K562 (cell line): ENCODE data around the gene TMEM107. TPM values are rescaled to one million over a fixed set of nuclear protein-coding genes. Genes with fewer than 3 reads are reported as not detected.

Source experiments
- ATAC-seq: fragments of 200-7000 bp; cut with Tn5 transposase; 3 replicates; pipeline ENCODE4 v1.9.1; 2020; ENCODE audit warnings: moderate library complexity
- BruUV-seq: library from RNA; stranded (reverse); fragments of 400-500 nt; replicated peaks from 2 replicates; lab custom pipeline; 2021; lab: Mats Ljungman, UMichigan
- CTCF ChIA-PET: fragments of 300-600 bp; formaldehyde crosslinking; extraction: SDS; loops from one replicate; lab custom pipeline; 2021; ENCODE audit warnings: low intra/inter-chr PET ratio; lab: Yijun Ruan, JAX
- POLR2A ChIA-PET: fragments of 300-600, 350-650 bp; sonication (Branson Sonifier 250); formaldehyde crosslinking; extraction: SDS; loops from one replicate; lab custom pipeline; 2021; ENCODE audit warnings: antibody characterized with exemption, inconsistent platforms; lab: Yijun Ruan, JAX
- DNase-seq, 4 experiments: peaks; one replicate each; pipeline versions ENCODE4 v3.0.0 to v3.0.0-alpha.2; 2011 to 2018; ENCODE audit warnings: low spot score in 3 of 4, mixed read lengths in 3 of 4; ENCODE audit errors: extremely low read depth in 1 of 4
- FAIRE-seq: peaks from 2 replicates; lab custom pipeline; 2011; peaks lifted over from hg19 to GRCh38; lab: Jason Lieb, UNC
- H2AFZ ChIP-seq: 2 replicates; pipeline ENCODE4 v1.6.0; 2011; ENCODE audit warnings: low read depth, low read length, control low read depth, inconsistent platforms
- H3K27ac ChIP-seq: fragments of 200-600 bp; 3 replicates; pipeline ENCODE4 v1.8.0; 2011; ENCODE audit warnings: low read depth, mild to moderate bottlenecking, control low read depth, inconsistent platforms, low read length, moderate library complexity, mixed read lengths; ENCODE audit errors: extremely low read depth
- H3K27me3 ChIP-seq, 2 experiments: fragments of 300-600 bp in 1 of 2; 2 replicates in 1 of 2; 3 replicates in 1 of 2; pipeline versions ENCODE4 v1.6.0 to v1.8.0; 2011; ENCODE audit warnings: inconsistent platforms in 2 of 2, low read length in 2 of 2, mild to moderate bottlenecking in 1 of 2, mixed read lengths in 1 of 2, moderate library complexity in 1 of 2; ENCODE audit not compliant: control insufficient read depth in 2 of 2, insufficient read depth in 2 of 2
- H3K36me3 ChIP-seq: fragments of 300-600 bp; 3 replicates; pipeline ENCODE4 v1.8.0; 2011; ENCODE audit warnings: mild to moderate bottlenecking, low read length, inconsistent platforms; ENCODE audit not compliant: control insufficient read depth, insufficient read depth
- H3K4me1 ChIP-seq, 2 experiments: fragments of 200-600 bp in 1 of 2; replicated peaks in 1 of 2; 2 replicates in 1 of 2; 3 replicates in 1 of 2; pipeline versions ENCODE4 v1.5.1 to v1.8.0; 2011; ENCODE audit warnings: inconsistent platforms in 2 of 2, low read length in 2 of 2, mild to moderate bottlenecking in 1 of 2, mixed read lengths in 1 of 2, moderate library complexity in 1 of 2; ENCODE audit not compliant: control insufficient read depth in 2 of 2, insufficient read depth in 2 of 2
- H3K4me2 ChIP-seq: 2 replicates; pipeline ENCODE4 v1.6.1; 2011; ENCODE audit warnings: low read length, control low read depth, inconsistent platforms, mixed read lengths; ENCODE audit not compliant: insufficient read depth
- H3K4me3 ChIP-seq: fragments of 200-600 bp; sonication (generic), shearing (Covaris generic); 2 replicates; pipeline ENCODE4 v1.5.1; 2016; ENCODE audit warnings: control low read depth, inconsistent platforms
- H3K79me2 ChIP-seq: fragments of 200-600 bp; 3 replicates; pipeline ENCODE4 v1.8.0; 2011; ENCODE audit warnings: low read length, inconsistent platforms; ENCODE audit not compliant: control insufficient read depth, insufficient read depth
- H3K9ac ChIP-seq, 2 experiments: 2 replicates each; pipeline versions ENCODE4 v1.6.0 to v1.6.1; 2011; ENCODE audit warnings: low read depth in 2 of 2, low read length in 2 of 2, control low read depth in 1 of 2, inconsistent platforms in 1 of 2, mild to moderate bottlenecking in 1 of 2, mixed read lengths in 1 of 2; ENCODE audit not compliant: insufficient read depth in 1 of 2
- H3K9me1 ChIP-seq: one replicate; pipeline ENCODE4 v1.6.0; 2011; ENCODE audit warnings: inconsistent platforms, mild to moderate bottlenecking, low read length, moderate library complexity; ENCODE audit not compliant: control insufficient read depth, insufficient read depth
- H3K9me3 ChIP-seq: replicated peaks from 2 replicates; pipeline ENCODE4 v1.5.1; 2011; ENCODE audit warnings: low read depth, low read length, inconsistent platforms; ENCODE audit not compliant: control insufficient read depth, insufficient read depth
- H4K20me1 ChIP-seq: replicated peaks from 2 replicates; pipeline ENCODE4 v1.6.1; 2011; ENCODE audit warnings: low read length, inconsistent platforms, mixed read lengths; ENCODE audit not compliant: control insufficient read depth, insufficient read depth
- GATA2 ChIP-seq: sonication (generic); formaldehyde crosslinking; IDR thresholded peaks from 2 replicates; pipeline ENCODE4 v1.4.0; 2020; ENCODE audit warnings: mild to moderate bottlenecking, missing genetic modification reagents
- TCFL5 ChIP-seq: fragments of 250-450 bp; sonication (Bioruptor Pico); conservative IDR thresholded peaks from 2 replicates; pipeline ENCODE4 v1.6.1; 2021; ENCODE audit warnings: mild to moderate bottlenecking, moderate library complexity, matching md5 sums
- WGBS: fragments of 100-300 bp; shearing (Covaris generic); methylation state at CpG from one replicate; pipeline ENCODE4 v1.1.6; 2016; ENCODE audit warnings: low coverage, mixed read lengths; ENCODE audit not compliant: insufficient coverage; ENCODE audit errors: missing lambda C conversion rate; 5-methylcytosine and 5-hydroxymethylcytosine counted together
- in situ Hi-C: fragments of 300-500 bp; cut with MboI; formaldehyde crosslinking; loops from 4 replicates; pipeline ENCODE4 v1.15.0; 2018; ENCODE audit warnings: inconsistent platforms, mixed read lengths
- intact Hi-C: fragments of 100-400 bp; cut with micrococcal nuclease; formaldehyde crosslinking; loops from 2 replicates; pipeline ENCODE4 v1.14.2; 2022
- polyA plus RNA-seq, 8 experiments: library from polyadenylated mRNA; depleted of rRNA in 4 of 8; stranded (reverse) in 5 of 8; unstranded in 3 of 8; fragments of >200 nt; fragmentation: Nextera tagmentation in 2 of 8; fragmentation: Illumina TruSeq in 1 of 8; extraction: Ambion mirVana in 2 of 8; extraction: Trizol in 1 of 8; gene quantifications; 2 replicates each; pipeline versions ENCODE4 v1.2.1 to v1.2.3, GENCODE V29; 2011 to 2014; ENCODE audit warnings: inconsistent platforms in 1 of 8, missing spikeins in 1 of 8
- total RNA-seq, 7 experiments: library from RNA; depleted of rRNA in 6 of 7; stranded (reverse); fragments of >200 nt in 6 of 7; fragmentation: Illumina TruSeq in 2 of 7; extraction: Trizol in 2 of 7; gene quantifications; 2 replicates each; pipeline versions ENCODE4 v1.2.1 to v1.2.3, GENCODE V29; 2011 to 2021; ENCODE audit warnings: low replicate concordance in 1 of 7
- TF ChIP-seq, protein P1 (sequence below): sonication (generic); IDR thresholded peaks from 2 replicates; pipeline ENCODE4 v1.6.1; 2016
- TF ChIP-seq, protein P2 (sequence below): fragments of 450-650 bp; IDR thresholded peaks from 2 replicates; pipeline ENCODE4 v1.6.1; 2016
- TF ChIP-seq, protein P3 (sequence below), 2 experiments: IDR thresholded peaks in 1 of 2; conservative IDR thresholded peaks in 1 of 2; 2 replicates each; pipeline ENCODE4 v1.6.1; 2016; ENCODE audit warnings: low read depth in 2 of 2, mild to moderate bottlenecking in 1 of 2, missing compliant biosample characterization in 1 of 2, missing genetic modification characterization in 1 of 2, moderate library complexity in 1 of 2
- TF ChIP-seq, protein P4 (sequence below), 2 experiments: fragments of 450-650 bp; IDR thresholded peaks; 2 replicates each; pipeline ENCODE4 v1.6.1; 2018; ENCODE audit warnings: mild to moderate bottlenecking in 2 of 2, low read depth in 1 of 2; ENCODE audit not compliant: partially characterized antibody in 2 of 2
- TF ChIP-seq, protein P5 (sequence below): fragments of 250-450 bp; sonication (Bioruptor Pico); IDR thresholded peaks from 2 replicates; pipeline ENCODE4 v1.4.0; 2020; ENCODE audit warnings: mild to moderate bottlenecking, moderate library complexity

TMEM107 gene
- total and polyA plus RNA-seq, 9 of the 15 experiments (the other 6 are each of a cell fraction or from before 2014, with no cell fraction given), result 7.1 to 26.2 (median 16.9) TPM

DNA sequence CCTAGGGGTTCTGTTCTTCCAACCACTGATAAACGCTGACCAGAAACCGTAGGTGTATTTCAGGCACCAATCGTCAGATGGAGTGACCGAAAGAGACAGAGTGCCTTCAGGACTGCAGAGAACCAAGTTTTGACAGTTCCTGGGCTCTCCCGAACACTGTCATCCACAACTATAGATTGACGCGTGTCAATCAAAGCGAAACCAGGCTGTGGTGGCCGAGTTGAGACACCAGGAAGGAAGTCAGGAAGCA is 46.1 kb upstream of the TMEM107 start:
- in situ Hi-C loops (loop anchor here (5.0 kb wide), 1 partner anchor 100 kb away; the partner anchor contains the start of gene HES7), intact Hi-C loops (loop anchor here (2.0 to 10.0 kb wide), 2 partner anchors 78 to 162 kb away; partner anchors contain the start of gene RPL26)
- peak; percentile 15; the same call in 2 of the 3 replicates for ATAC-seq
- CTCF ChIA-PET, result no interaction called here
- FAIRE-seq, result peak; percentile 61
- POLR2A ChIA-PET, result interaction anchor here (1.0 to 7.5 kb wide), 10 partner anchors 12 to 119 kb away, joined by 3 to 89 read pairs (median 4); partner anchors contain the start of genes AURKB and CTC1
- Histone ChIP-seq H3K79me2 (no peaks in the 10 kb centered on the region), H3K36me3 (peaks cover 4% of the 10 kb centered on the region; the same call in 2 of the 3 replicates), H3K27me3 (no peaks in the 10 kb centered on the region), H3K27ac (peak overlapping the region; percentile 91), H3K4me1 (peaks cover 25 to 27% of the 10 kb centered on the region in 2 experiments; a peak in 4 of 5 replicates), H4K20me1 (peaks cover 5% of the 10 kb centered on the region), H3K4me2 (peak overlapping the region; percentile 99), H3K4me3 (peak overlapping the region; percentile 60), H3K9me3 (no peaks in the 10 kb centered on the region), H3K9ac (peak overlapping the region; percentile 91 to 92), H2AFZ (peak overlapping the region; percentile 95), H3K9me1 (no peaks in the 10 kb centered on the region)
- 1% methylated on average over 9 of the region's 9 CpGs for WGBS
- DNase-seq, result peak in 2 of 4 experiments; percentile 41 to 45
- BruUV-seq, result no TSS peak
- TF ChIP-seq, protein P1, sequence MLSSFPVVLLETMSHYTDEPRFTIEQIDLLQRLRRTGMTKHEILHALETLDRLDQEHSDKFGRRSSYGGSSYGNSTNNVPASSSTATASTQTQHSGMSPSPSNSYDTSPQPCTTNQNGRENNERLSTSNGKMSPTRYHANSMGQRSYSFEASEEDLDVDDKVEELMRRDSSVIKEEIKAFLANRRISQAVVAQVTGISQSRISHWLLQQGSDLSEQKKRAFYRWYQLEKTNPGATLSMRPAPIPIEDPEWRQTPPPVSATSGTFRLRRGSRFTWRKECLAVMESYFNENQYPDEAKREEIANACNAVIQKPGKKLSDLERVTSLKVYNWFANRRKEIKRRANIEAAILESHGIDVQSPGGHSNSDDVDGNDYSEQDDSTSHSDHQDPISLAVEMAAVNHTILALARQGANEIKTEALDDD, result peak; percentile 61; the same call in 1 of the 2 replicates
- TF ChIP-seq GATA2 (peak; percentile 22; the same call in 1 of the 2 replicates), TCFL5 (CRISPR knock-in tag) (no peak)
- TF ChIP-seq, protein P2, sequence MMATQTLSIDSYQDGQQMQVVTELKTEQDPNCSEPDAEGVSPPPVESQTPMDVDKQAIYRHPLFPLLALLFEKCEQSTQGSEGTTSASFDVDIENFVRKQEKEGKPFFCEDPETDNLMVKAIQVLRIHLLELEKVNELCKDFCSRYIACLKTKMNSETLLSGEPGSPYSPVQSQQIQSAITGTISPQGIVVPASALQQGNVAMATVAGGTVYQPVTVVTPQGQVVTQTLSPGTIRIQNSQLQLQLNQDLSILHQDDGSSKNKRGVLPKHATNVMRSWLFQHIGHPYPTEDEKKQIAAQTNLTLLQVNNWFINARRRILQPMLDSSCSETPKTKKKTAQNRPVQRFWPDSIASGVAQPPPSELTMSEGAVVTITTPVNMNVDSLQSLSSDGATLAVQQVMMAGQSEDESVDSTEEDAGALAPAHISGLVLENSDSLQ, result peak; percentile 98
- TF ChIP-seq, protein P3, sequence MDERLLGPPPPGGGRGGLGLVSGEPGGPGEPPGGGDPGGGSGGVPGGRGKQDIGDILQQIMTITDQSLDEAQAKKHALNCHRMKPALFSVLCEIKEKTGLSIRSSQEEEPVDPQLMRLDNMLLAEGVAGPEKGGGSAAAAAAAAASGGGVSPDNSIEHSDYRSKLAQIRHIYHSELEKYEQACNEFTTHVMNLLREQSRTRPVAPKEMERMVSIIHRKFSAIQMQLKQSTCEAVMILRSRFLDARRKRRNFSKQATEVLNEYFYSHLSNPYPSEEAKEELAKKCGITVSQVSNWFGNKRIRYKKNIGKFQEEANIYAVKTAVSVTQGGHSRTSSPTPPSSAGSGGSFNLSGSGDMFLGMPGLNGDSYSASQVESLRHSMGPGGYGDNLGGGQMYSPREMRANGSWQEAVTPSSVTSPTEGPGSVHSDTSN (CRISPR knock-in tag; IDR thresholded peaks at IDR 0.05; ENCODE audit: low read depth), result peak; percentile 71
- TF ChIP-seq, protein P3 (tag; conservative IDR thresholded peaks at IDR 0.05; ENCODE audit: low read depth), result peak; percentile 96
- TF ChIP-seq, protein P4, sequence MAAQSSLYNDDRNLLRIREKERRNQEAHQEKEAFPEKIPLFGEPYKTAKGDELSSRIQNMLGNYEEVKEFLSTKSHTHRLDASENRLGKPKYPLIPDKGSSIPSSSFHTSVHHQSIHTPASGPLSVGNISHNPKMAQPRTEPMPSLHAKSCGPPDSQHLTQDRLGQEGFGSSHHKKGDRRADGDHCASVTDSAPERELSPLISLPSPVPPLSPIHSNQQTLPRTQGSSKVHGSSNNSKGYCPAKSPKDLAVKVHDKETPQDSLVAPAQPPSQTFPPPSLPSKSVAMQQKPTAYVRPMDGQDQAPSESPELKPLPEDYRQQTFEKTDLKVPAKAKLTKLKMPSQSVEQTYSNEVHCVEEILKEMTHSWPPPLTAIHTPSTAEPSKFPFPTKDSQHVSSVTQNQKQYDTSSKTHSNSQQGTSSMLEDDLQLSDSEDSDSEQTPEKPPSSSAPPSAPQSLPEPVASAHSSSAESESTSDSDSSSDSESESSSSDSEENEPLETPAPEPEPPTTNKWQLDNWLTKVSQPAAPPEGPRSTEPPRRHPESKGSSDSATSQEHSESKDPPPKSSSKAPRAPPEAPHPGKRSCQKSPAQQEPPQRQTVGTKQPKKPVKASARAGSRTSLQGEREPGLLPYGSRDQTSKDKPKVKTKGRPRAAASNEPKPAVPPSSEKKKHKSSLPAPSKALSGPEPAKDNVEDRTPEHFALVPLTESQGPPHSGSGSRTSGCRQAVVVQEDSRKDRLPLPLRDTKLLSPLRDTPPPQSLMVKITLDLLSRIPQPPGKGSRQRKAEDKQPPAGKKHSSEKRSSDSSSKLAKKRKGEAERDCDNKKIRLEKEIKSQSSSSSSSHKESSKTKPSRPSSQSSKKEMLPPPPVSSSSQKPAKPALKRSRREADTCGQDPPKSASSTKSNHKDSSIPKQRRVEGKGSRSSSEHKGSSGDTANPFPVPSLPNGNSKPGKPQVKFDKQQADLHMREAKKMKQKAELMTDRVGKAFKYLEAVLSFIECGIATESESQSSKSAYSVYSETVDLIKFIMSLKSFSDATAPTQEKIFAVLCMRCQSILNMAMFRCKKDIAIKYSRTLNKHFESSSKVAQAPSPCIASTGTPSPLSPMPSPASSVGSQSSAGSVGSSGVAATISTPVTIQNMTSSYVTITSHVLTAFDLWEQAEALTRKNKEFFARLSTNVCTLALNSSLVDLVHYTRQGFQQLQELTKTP (IDR thresholded peaks at IDR 0.05; ENCODE audit: low read depth in 1 of 2, partially characterized antibody in 2 of 2), result peak in 1 of 2 experiments; percentile 7
- TF ChIP-seq, protein P5, sequence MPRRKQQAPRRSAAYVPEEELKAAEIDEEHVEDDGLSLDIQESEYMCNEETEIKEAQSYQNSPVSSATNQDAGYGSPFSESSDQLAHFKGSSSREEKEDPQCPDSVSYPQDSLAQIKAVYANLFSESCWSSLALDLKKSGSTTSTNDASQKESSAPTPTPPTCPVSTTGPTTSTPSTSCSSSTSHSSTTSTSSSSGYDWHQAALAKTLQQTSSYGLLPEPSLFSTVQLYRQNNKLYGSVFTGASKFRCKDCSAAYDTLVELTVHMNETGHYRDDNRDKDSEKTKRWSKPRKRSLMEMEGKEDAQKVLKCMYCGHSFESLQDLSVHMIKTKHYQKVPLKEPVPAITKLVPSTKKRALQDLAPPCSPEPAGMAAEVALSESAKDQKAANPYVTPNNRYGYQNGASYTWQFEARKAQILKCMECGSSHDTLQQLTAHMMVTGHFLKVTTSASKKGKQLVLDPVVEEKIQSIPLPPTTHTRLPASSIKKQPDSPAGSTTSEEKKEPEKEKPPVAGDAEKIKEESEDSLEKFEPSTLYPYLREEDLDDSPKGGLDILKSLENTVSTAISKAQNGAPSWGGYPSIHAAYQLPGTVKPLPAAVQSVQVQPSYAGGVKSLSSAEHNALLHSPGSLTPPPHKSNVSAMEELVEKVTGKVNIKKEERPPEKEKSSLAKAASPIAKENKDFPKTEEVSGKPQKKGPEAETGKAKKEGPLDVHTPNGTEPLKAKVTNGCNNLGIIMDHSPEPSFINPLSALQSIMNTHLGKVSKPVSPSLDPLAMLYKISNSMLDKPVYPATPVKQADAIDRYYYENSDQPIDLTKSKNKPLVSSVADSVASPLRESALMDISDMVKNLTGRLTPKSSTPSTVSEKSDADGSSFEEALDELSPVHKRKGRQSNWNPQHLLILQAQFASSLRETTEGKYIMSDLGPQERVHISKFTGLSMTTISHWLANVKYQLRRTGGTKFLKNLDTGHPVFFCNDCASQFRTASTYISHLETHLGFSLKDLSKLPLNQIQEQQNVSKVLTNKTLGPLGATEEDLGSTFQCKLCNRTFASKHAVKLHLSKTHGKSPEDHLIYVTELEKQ, result peak; percentile 97
